Suprapubic skin (tissue), 4 donors: ENCODE data around the gene CAMTA1.

ENCODE experiments used
- CTCF ChIP-seq, 2 donors: fragments of 200-600 bp in 1 of 2; fragments of 450-650 bp in 1 of 2; sonication (generic) in 1 of 2; IDR thresholded peaks; one replicate each; pipeline ENCODE4 v1.5.1; 2016 to 2019; ENCODE audit warnings: antibody characterized with exemption in 2 of 2, mild to moderate bottlenecking in 1 of 2, moderate library complexity in 1 of 2
- EP300 ChIP-seq: sonication (generic); formaldehyde crosslinking; IDR thresholded peaks from one replicate; pipeline ENCODE4 v1.6.1; 2017; ENCODE audit warnings: antibody characterized with exemption
- POLR2A ChIP-seq, 2 donors: fragments of 450-650 bp; IDR thresholded peaks; one replicate each; pipeline ENCODE4 v1.6.1; 2017; ENCODE audit warnings: antibody characterized with exemption in 2 of 2, mild to moderate bottlenecking in 2 of 2, moderate library complexity in 2 of 2
- POLR2AphosphoS5 ChIP-seq, 3 donors: sonication (generic); formaldehyde crosslinking; IDR thresholded peaks; one replicate each; pipeline ENCODE4 v1.6.1; 2017; ENCODE audit warnings: antibody characterized with exemption in 3 of 3

DNA sequence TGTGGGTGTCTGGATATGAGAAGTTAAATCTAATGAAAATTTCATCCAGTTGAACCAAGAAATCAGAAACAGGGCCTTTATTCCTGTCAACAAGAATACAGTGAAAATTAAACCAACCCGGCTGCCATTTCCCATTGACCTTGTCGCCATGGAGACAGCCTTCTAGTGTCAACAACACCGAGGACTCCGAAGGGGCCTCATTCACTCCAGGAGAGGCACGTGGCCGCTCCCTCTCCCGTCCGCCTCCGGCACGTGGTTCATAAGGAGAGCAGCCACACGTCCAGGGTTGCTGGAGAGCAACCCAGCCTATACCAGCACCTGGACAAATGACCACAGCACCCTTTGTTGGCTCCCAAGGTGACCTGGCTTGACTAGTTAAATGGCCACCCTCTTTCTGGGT lies 865.5 kb downstream of the CAMTA1 start:
- TF ChIP-seq CTCF (IDR thresholded peaks at IDR 0.05) (no peak), POLR2A (IDR thresholded peaks at IDR 0.05) (no peak), POLR2AphosphoS5 (IDR thresholded peaks at IDR 0.05) (no peak), EP300 (no peak)
